Smooth muscle cell (in vitro differentiated cells): Measurements from ENCODE around the gene ZDBF2. TPM values are rescaled to one million over a fixed set of nuclear protein-coding genes. Genes with fewer than 3 reads are reported as not detected.

Experiments
- DNase-seq: peaks from one replicate; lab custom pipeline; 2025; ENCODE audit not compliant: unreplicated experiment; lab: John Stamatoyannopoulos, UW
- H2AFZ ChIP-seq: fragments of 200-600 bp; sonication (generic); 2 replicates; pipeline ENCODE4 v1.6.0; 2016; ENCODE audit warnings: antibody characterized with exemption, low read depth, mild to moderate bottlenecking
- H3F3A ChIP-seq: fragments of 200-600 bp; sonication (generic); 2 replicates; pipeline ENCODE4 v1.6.0; 2017; ENCODE audit warnings: antibody characterized with exemption, low read depth
- H3K27ac ChIP-seq: fragments of 200-600 bp; sonication (generic); 2 replicates; pipeline ENCODE4 v1.5.1; 2016; ENCODE audit warnings: low read depth, mild to moderate bottlenecking
- H3K27me3 ChIP-seq: fragments of 200-600 bp; sonication (generic); 2 replicates; pipeline ENCODE4 v1.6.1; 2016; ENCODE audit warnings: low read depth, mild to moderate bottlenecking
- H3K36me3 ChIP-seq: fragments of 200-600 bp; sonication (generic); 2 replicates; pipeline ENCODE4 v1.5.1; 2016; ENCODE audit warnings: low read depth
- H3K4me1 ChIP-seq: fragments of 200-600 bp; sonication (generic); 2 replicates; pipeline ENCODE4 v1.5.1; 2016; ENCODE audit warnings: low read depth
- H3K4me2 ChIP-seq: fragments of 200-600 bp; sonication (generic); 2 replicates; pipeline ENCODE4 v1.6.0; 2016; ENCODE audit warnings: mild to moderate bottlenecking
- H3K4me3 ChIP-seq: fragments of 200-600 bp; sonication (generic); 2 replicates; pipeline ENCODE4 v1.5.1; 2016; ENCODE audit warnings: mild to moderate bottlenecking
- H3K79me2 ChIP-seq: fragments of 200-600 bp; sonication (generic); 2 replicates; pipeline ENCODE4 v1.6.0; 2016; ENCODE audit warnings: low read depth, mild to moderate bottlenecking
- H3K9ac ChIP-seq: fragments of 200-600 bp; sonication (generic); 2 replicates; pipeline ENCODE4 v1.6.0; 2016; ENCODE audit warnings: low read depth
- H3K9me3 ChIP-seq: fragments of 200-600 bp; sonication (generic); replicated peaks from 2 replicates; pipeline ENCODE4 v1.5.1; 2016; ENCODE audit warnings: low read depth
- H4K20me1 ChIP-seq: fragments of 200-600 bp; sonication (generic); 2 replicates; pipeline ENCODE4 v1.6.0; 2016; ENCODE audit warnings: low read depth
- WGBS: methylation state at CpG from one replicate; pipeline ENCODE4 v1.1.7; 2016; ENCODE audit warnings: low lambda C conversion rate; 5-methylcytosine and 5-hydroxymethylcytosine counted together
- polyA plus RNA-seq: library from polyadenylated mRNA; unstranded; fragments of >200 nt; fragmentation: Nextera tagmentation; extraction: Ambion mirVana; gene quantifications from 2 replicates; pipeline ENCODE4 v1.2.1, GENCODE V29; 2016
- total RNA-seq: library from RNA; depleted of rRNA; stranded (reverse); fragments of >200 nt; gene quantifications from 2 replicates; pipeline ENCODE4 v1.2.3, GENCODE V29; 2014
- TF ChIP-seq, protein P1 (sequence below): fragments of 200-600 bp; sonication (generic); IDR thresholded peaks from 2 replicates; pipeline ENCODE4 v1.5.1; 2017; ENCODE audit warnings: borderline replicate concordance, mild to moderate bottlenecking, antibody characterized with exemption; ENCODE audit not compliant: insufficient read depth, poor library complexity, severe bottlenecking

ZDBF2 gene
- total and polyA plus RNA-seq, 2 experiments from 2014 or later: 2.8 to 22.7 TPM

DNA sequence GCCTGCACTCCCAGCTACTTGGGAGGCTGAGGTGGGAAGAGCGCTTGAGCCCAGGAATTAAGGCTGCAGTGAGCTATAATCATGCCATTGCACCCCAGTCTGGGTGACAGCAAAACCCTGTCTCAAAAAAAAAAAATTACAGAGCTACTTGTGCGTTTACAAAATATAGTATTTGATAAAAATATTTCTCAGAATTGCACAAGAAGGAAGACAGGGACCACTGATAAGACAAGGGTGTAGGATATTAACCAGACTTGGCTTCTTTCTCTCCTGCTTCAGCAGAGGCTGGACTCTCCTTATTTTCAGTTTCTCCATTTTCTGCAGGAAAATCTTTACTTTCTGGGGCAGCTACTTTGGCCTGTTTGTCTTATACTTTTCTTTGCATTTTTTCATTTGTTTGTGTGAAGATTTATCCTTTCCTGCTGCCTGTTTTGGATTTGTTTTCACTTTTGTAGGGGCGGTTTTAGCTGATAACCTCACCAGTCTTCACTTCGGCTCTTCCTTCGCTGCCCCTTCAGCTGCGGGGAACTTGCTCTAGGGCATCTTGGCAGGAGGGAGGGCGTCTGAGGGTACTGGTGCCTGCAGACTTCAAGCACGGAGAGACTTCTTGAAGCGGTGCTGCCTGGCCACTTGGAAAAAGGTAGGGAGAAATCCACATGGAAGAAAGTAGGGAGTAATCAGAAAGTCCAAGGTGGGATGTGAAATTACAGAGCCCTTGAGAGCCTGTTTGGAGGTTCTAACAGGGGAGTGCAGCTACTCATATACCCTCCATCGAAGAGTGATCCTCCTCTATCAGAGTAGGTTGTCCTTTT lies 14.9 kb upstream of the ZDBF2 start:
- no peaks in the 10 kb centered on the region for H3K4me1 ChIP-seq
- DNase-seq: no peak
- H2AFZ ChIP-seq: no peak overlapping the region
- no peaks in the 10 kb centered on the region for H4K20me1 ChIP-seq
- H3F3A ChIP-seq: no peaks in the 10 kb centered on the region
- H3K9me3 ChIP-seq: no peaks in the 10 kb centered on the region
- H3K9ac ChIP-seq: no peak overlapping the region
- no peaks in the 10 kb centered on the region for H3K79me2 ChIP-seq
- no peak overlapping the region for H3K4me2 ChIP-seq
- 46% methylated on average over 10 of the region's 10 CpGs for WGBS
- no peak overlapping the region for H3K27ac ChIP-seq
- peaks cover 99% of the 10 kb centered on the region for H3K27me3 ChIP-seq
- no peak overlapping the region for H3K4me3 ChIP-seq
- H3K36me3 ChIP-seq: no peaks in the 10 kb centered on the region
- TF ChIP-seq, protein P1, sequence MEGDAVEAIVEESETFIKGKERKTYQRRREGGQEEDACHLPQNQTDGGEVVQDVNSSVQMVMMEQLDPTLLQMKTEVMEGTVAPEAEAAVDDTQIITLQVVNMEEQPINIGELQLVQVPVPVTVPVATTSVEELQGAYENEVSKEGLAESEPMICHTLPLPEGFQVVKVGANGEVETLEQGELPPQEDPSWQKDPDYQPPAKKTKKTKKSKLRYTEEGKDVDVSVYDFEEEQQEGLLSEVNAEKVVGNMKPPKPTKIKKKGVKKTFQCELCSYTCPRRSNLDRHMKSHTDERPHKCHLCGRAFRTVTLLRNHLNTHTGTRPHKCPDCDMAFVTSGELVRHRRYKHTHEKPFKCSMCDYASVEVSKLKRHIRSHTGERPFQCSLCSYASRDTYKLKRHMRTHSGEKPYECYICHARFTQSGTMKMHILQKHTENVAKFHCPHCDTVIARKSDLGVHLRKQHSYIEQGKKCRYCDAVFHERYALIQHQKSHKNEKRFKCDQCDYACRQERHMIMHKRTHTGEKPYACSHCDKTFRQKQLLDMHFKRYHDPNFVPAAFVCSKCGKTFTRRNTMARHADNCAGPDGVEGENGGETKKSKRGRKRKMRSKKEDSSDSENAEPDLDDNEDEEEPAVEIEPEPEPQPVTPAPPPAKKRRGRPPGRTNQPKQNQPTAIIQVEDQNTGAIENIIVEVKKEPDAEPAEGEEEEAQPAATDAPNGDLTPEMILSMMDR: no peak

DNA sequence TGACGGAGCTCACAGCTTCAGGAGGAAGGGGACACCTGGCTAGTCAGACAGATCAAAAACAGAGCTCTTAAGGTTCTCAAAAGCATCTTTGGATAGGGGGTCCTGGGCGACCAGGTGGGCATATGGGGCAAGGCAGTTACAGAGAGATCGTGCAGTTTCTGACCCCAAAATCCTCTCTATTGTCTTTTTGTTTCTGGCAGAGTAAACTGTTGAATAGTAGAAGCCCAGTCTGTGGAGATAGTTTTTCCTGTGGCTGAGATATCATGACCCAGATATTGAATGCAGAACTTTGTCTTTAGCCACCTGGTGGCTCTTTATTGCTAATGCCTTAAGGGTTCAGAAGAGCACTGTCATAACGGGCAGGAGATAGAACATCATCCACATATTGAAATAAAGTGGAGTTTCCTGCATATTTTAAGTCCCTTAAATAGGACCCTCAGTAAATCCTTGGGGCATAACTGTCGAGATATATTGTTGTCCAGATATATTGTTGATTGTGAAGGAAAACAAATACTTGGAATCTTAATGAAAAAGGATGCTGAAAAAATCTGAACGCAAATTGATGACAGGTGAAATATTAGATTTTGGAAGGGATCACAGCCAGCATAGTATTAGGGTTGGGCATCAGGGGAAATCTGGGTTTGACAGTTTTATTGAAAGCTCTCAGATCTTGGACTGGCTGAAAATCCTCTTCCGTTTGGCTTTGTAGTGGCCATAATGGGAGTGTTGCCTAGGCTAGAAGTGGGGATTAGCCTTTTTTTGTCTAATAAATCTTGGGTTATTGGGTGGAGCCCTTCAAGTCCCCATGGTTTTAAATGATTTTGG lies 14.1 kb upstream of the ZDBF2 start:
- WGBS: 53% methylated on average over 7 of the region's 7 CpGs
- H3K27me3 ChIP-seq: peaks cover 99% of the 10 kb centered on the region
- H3K4me2 ChIP-seq: no peak overlapping the region

DNA sequence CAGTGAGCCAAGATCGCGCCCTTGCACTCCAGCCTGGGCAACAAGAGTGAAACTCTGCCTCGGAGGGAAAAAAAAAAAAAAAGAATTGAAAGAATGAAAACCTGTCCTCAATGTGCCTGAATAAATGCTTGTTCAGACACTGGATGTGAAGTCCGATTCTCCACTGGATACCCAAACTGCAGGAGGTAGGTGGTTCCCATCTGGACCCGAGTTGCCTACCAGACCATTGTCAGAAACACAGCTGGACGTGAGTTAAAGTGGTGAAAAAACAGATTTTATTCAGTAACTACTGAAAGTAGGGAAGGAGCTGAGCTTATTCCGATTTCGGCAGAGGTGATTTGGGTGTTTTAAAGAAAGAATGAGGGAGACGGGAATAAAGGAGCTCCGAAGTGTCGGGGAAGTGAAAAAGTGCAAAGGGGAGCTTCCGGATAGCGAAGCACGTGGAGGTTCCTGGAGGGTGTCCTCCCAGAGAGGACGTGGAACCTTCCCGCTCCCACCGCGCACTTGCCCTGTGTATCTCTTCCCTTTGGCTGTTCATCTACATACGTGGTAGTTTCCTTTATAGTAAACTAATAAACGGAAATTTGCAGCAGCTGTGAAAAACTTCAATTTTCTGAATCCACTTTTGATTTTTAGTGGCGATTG lies 10.4 kb upstream of the ZDBF2 start:
- Histone ChIP-seq H3K79me2 (no peaks in the 10 kb centered on the region), H4K20me1 (no peaks in the 10 kb centered on the region), H3K27me3 (peaks cover 100% of the 10 kb centered on the region), H3K4me1 (no peaks in the 10 kb centered on the region), H3K4me3 (no peak overlapping the region), H3K27ac (no peak overlapping the region), H3K4me2 (no peak overlapping the region), H2AFZ (no peak overlapping the region), H3K36me3 (no peaks in the 10 kb centered on the region), H3F3A (no peaks in the 10 kb centered on the region), H3K9me3 (no peaks in the 10 kb centered on the region), H3K9ac (no peak overlapping the region)
- WGBS: 51% methylated on average over 21 of the region's 21 CpGs
- TF ChIP-seq, protein P1: no peak
- DNase-seq: no peak

More for the DNA sequence above, 14.1 kb upstream of the ZDBF2 start:
- TF ChIP-seq, protein P1: peak; percentile 42
- Histone ChIP-seq H3K36me3 (no peaks in the 10 kb centered on the region), H3K4me3 (no peak overlapping the region), H3K27ac (no peak overlapping the region), H3F3A (no peaks in the 10 kb centered on the region), H4K20me1 (no peaks in the 10 kb centered on the region), H2AFZ (no peak overlapping the region), H3K79me2 (no peaks in the 10 kb centered on the region), H3K9me3 (no peaks in the 10 kb centered on the region), H3K4me1 (no peaks in the 10 kb centered on the region), H3K9ac (no peak overlapping the region)
- DNase-seq: no peak
